ENCODE measurements around the gene ZNF804A.

- TF ChIP-seq CTCF (IDR thresholded peaks at IDR 0.05) = no peak
- TF ChIP-seq EZH2 (IDR thresholded peaks at IDR 0.05) = no peak
- no peak for TF ChIP-seq EZH2phosphoT487 (IDR thresholded peaks at IDR 0.05)
Observed at GRCh38 chr2:184945824-184946223, 347.5 kb downstream of the ZNF804A start.

All from neural progenitor cell (in vitro differentiated cells).